BE2C (cell line): ENCODE data around the gene DNAI1.
A peak's percentile ranks its signal among the peaks of the same experiment; 100 is the strongest.

ENCODE experiments used
- DNase-seq: peaks from one replicate; pipeline ENCODE4 v3.0.0-alpha.2; 2020
- H3K27me3 ChIP-seq: fragments of 250-450 bp; sonication (Bioruptor Pico); 2 replicates; pipeline ENCODE4 v1.5.1; 2020; ENCODE audit warnings: mild to moderate bottlenecking
- H3K36me3 ChIP-seq: fragments of 250-450 bp; sonication (Bioruptor Pico); 2 replicates; pipeline ENCODE4 v1.5.1; 2020; ENCODE audit warnings: mild to moderate bottlenecking
- H3K4me1 ChIP-seq: fragments of 250-450 bp; sonication (Bioruptor Pico); 2 replicates; pipeline ENCODE4 v1.5.1; 2020
- H3K4me3 ChIP-seq: 2 replicates; pipeline ENCODE4 v1.5.1; 2011; ENCODE audit warnings: low read depth, low read length
- H3K9me3 ChIP-seq: fragments of 250-450 bp; sonication (Bioruptor Pico); 2 replicates; pipeline ENCODE4 v1.5.1; 2020
- TF ChIP-seq, protein P1 (sequence below): IDR thresholded peaks from 2 replicates; pipeline ENCODE4 v1.5.1; 2012; ENCODE audit warnings: mild to moderate bottlenecking, low read depth, low read length

The DNAI1 gene

DNA sequence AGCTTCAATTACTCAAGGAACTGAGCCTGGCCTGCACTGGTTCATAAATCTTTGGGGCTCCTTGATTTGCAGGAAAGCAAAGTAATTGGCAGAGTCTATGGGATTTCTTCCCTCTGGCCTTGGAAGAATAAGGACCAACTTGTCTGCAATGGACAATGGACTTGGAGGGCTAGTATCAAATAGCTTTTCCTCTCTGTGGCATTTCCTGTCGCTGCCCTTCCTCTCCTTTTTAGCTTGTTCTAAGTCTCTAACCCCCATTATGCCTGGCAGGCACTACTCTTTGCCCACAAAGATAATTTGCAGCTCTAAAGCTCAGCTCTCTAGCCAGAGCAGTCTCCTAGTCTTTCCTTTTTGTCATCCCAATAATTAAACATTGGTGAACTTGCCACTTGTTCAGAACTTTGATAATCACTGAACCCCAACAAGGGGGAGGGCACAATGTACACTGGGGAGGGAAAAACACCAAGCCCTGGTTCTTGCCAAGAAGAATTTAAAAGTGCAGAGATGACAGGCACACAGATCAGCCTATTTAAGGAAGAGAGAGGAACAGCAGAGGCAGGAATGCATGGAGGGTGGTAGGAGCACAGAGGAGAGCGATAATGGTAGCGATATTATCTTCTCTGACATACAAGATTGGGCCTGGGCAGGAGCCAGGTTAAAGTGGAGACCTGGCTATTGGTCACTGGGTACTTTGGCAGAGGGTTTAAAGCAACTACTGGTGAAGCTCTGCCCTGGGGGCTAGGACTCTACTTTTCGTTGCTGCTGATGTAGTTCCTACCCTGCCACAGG, 38.7 kb upstream of the DNAI1 start:
- H3K4me3 ChIP-seq, result no peak overlapping the region
- peak; percentile 34 for DNase-seq
- no peaks in the 10 kb centered on the region for H3K27me3 ChIP-seq
- TF ChIP-seq, protein P1, sequence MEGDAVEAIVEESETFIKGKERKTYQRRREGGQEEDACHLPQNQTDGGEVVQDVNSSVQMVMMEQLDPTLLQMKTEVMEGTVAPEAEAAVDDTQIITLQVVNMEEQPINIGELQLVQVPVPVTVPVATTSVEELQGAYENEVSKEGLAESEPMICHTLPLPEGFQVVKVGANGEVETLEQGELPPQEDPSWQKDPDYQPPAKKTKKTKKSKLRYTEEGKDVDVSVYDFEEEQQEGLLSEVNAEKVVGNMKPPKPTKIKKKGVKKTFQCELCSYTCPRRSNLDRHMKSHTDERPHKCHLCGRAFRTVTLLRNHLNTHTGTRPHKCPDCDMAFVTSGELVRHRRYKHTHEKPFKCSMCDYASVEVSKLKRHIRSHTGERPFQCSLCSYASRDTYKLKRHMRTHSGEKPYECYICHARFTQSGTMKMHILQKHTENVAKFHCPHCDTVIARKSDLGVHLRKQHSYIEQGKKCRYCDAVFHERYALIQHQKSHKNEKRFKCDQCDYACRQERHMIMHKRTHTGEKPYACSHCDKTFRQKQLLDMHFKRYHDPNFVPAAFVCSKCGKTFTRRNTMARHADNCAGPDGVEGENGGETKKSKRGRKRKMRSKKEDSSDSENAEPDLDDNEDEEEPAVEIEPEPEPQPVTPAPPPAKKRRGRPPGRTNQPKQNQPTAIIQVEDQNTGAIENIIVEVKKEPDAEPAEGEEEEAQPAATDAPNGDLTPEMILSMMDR, result no peak
- H3K4me1 ChIP-seq, result peaks cover 36% of the 10 kb centered on the region
- H3K9me3 ChIP-seq, result no peaks in the 10 kb centered on the region
- H3K36me3 ChIP-seq, result peaks cover 16% of the 10 kb centered on the region

DNA sequence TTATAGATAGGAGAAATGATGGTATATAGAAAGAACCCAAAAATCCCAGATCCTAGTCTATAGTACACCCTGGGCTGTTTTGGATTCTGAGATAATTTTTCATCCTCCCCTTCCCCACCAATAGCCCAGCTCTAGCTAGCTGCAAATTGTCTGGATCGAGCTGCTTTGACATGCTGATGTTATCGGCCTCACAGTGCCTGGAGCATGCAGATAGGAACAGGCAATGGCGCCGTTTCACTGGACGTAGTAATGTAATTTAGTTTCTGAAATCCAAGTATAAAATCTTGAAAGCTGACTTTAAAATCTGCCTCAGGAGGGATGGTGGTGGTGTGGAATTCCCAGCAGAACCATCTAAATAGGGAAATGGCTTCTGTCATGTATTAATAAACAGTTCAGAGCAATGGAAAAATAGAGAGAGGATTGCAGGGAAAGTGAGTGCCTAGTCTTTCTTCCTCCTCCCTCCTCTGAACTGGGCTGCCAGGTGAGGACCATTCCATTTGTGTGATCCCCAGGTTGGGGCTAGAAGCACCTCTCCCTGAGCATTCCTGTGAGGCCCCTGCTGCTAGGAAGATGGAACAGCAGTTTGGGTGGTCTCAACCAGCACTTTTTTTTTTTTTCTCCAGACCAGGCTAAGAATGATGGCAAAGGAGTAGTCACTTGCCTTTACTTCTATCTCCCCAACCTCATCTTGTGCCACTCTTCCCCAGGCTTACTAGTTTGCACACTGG, 32.1 kb upstream of the DNAI1 start:
- TF ChIP-seq, protein P1, result peak; percentile 43
- Histone ChIP-seq H3K9me3 (no peaks in the 10 kb centered on the region), H3K4me3 (no peak overlapping the region), H3K4me1 (peaks cover 69% of the 10 kb centered on the region), H3K36me3 (no peaks in the 10 kb centered on the region), H3K27me3 (no peaks in the 10 kb centered on the region)
- peak; percentile 82 for DNase-seq

DNA sequence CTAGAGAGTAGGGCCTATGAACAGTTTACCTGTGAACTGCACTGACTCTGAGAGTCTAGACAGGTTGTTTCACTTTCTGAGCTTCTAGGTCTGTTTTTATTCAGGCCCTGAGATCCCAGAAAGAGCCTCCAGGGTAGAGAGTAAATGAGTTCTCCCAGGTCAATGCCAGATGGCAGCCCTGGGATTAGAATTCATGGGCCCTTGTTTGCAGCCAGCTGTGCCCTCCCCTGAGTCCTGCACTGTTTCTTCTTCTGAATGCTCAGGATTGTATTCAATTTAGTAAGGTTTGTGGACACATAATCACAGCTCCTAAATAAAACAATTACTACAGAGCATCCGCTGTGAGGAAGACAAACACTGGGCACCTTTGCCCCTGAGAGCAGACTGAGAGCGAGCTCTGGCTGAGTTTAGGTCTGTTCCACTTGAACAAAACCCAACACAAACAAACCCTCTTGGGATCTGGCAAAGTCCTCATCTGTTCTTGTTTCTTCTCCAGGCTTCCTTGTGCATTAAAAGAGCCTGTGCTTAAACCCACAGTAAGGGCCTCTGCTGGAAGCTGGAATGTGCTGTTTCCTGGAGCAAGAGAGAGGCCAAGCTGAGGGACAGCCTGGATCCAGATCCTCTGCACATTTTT, 30.2 kb upstream of the DNAI1 start:
- TF ChIP-seq, protein P1, result no peak
- Histone ChIP-seq H3K9me3 (no peaks in the 10 kb centered on the region), H3K4me1 (peaks cover 68% of the 10 kb centered on the region), H3K4me3 (no peak overlapping the region; the same call in 1 of the 2 replicates), H3K36me3 (no peaks in the 10 kb centered on the region), H3K27me3 (no peaks in the 10 kb centered on the region)
- peak; percentile 70 for DNase-seq

DNA sequence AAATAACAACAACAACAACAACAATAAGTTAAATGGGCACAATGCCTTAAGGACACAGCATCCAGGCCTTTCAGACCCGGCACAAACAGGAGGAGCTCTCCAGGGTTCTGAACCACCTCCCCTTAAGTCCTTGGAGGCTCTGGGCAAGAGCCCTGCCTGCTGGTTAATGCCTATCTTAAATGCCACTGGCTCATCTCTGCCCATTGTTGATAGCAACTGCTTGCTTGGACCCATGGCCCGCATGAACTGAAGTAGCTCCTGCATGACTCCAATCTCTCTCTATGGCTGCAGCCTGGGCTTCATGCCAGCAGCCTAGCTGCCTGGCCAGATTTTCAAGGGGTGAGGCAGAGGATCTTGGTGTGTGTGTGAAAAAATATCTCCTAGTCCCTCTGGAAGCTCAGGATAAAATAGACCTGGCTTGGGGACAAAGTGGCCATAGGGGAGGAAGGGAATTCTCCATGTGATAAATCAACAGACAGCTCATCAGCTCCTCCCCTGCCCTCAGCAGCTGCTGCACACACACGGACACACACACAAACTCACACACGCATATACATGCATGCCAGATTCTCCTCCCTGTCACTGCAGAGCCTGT, 27.7 kb upstream of the DNAI1 start:
- Histone ChIP-seq H3K27me3 (no peaks in the 10 kb centered on the region), H3K9me3 (no peaks in the 10 kb centered on the region), H3K4me3 (no peak overlapping the region), H3K4me1 (peaks cover 59% of the 10 kb centered on the region), H3K36me3 (no peaks in the 10 kb centered on the region)
- TF ChIP-seq, protein P1, result no peak
- DNase-seq, result peak; percentile 90

DNA sequence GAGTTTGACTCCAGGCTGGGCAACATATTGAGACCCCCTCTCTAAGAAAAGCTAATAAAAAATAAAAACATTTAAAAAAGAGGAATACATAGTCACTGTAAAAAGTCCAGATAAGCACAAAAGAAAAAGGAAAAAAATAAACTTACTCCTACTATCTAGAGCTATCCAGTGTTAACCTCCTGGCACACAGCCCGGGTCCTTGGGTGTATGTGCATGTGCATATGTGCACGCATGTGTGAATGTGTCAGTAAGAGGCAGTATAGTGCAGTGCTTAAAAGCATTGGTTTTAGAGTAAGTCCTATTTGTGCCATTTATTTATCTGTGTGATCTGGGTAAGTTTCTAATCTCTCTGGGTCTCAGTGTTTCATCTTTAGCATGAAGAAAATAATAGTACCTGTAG, 26.9 kb upstream of the DNAI1 start:
- Histone ChIP-seq H3K27me3 (no peaks in the 10 kb centered on the region), H3K9me3 (no peaks in the 10 kb centered on the region), H3K36me3 (no peaks in the 10 kb centered on the region), H3K4me3 (no peak overlapping the region), H3K4me1 (peaks cover 55% of the 10 kb centered on the region)
- DNase-seq, result peak; percentile 37
- TF ChIP-seq, protein P1, result no peak
